T-helper 17 cell (primary cell): Measurements from ENCODE around the gene KRT25. TPM values are rescaled to one million over a fixed set of nuclear protein-coding genes. Genes with fewer than 3 reads are reported as not detected.

Experiments
- ATAC-seq: fragments of 150-1000 bp; cut with Tn5 transposase; 2 replicates; pipeline ENCODE4 v1.10.0; 2021; ENCODE audit warnings: mild to moderate bottlenecking, moderate library complexity
- DNase-seq, 3 donors: peaks; one replicate each; pipeline versions ENCODE4 v3.0.0 to v3.0.0-alpha.2; 2020 to 2021
- H3K9me3 ChIP-seq: one replicate; pipeline ENCODE4 v1.7.0; 2013; ENCODE audit warnings: low read length, mild to moderate bottlenecking; ENCODE audit not compliant: control insufficient read depth, poor library complexity, severe bottlenecking
- H3K27ac Mint-ChIP-seq: one replicate; pipeline ENCODE4 v1.8.0; 2022; ENCODE audit warnings: mild to moderate bottlenecking, moderate library complexity, mixed read lengths
- H3K27me3 Mint-ChIP-seq: one replicate; pipeline ENCODE4 v1.8.0; 2022; ENCODE audit warnings: mixed read lengths
- H3K36me3 Mint-ChIP-seq: one replicate; pipeline ENCODE4 v1.8.0; 2022; ENCODE audit warnings: low read depth, mixed read lengths
- H3K4me1 Mint-ChIP-seq: one replicate; pipeline ENCODE4 v1.8.0; 2022; ENCODE audit warnings: mild to moderate bottlenecking, mixed read lengths
- H3K4me3 Mint-ChIP-seq: one replicate; pipeline ENCODE4 v1.8.0; 2022; ENCODE audit warnings: mild to moderate bottlenecking, moderate library complexity, mixed read lengths
- total RNA-seq, 4 donors: library from RNA in 2 of 4; stranded (reverse) in 2 of 4; gene quantifications; one replicate each; pipeline ENCODE4 v1.2.3 and lab custom pipeline; 2022 to 2026

Gene KRT25
- total RNA-seq, 2 donors from 2014 or later, result not detected

GRCh38 chr17:40738553-40738952 lies 16.6 kb downstream of the KRT25 start:
- H3K27me3 Mint-ChIP-seq, result peaks cover 51% of the 10 kb centered on the region
- H3K9me3 ChIP-seq, result no peaks in the 10 kb centered on the region
- no peak overlapping the region for H3K27ac Mint-ChIP-seq
- no peak for DNase-seq
- no peaks in the 10 kb centered on the region for H3K4me1 Mint-ChIP-seq
- no peak overlapping the region for H3K4me3 Mint-ChIP-seq
- no peak for ATAC-seq
- H3K36me3 Mint-ChIP-seq, result peaks cover 3% of the 10 kb centered on the region

DNA sequence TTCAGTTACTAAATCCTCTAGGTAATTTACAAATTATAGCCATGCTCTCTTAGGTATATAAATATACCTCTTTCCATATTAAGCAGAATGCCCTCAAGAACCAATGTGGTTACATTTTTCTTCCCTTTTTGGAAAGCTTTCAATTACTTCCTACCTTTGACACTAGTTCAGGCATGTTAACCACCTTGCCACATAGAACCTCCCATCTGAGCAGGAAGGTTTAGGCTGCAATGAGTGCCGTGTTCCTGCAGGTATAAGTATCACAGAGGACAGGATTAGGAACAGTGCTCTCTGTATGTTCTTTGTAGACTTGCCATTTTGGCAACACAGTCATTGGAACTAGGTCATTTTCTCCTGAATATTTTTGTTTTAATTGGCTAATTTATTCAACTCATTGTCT lies 20.1 kb downstream of the KRT25 start:
- H3K27me3 Mint-ChIP-seq, result peaks cover 53% of the 10 kb centered on the region
- H3K9me3 ChIP-seq, result no peaks in the 10 kb centered on the region
- DNase-seq (no peak), ATAC-seq (no peak)
- H3K27ac Mint-ChIP-seq, result no peak overlapping the region
- no peak overlapping the region for H3K4me3 Mint-ChIP-seq
- H3K36me3 Mint-ChIP-seq, result peaks cover 3% of the 10 kb centered on the region
- no peaks in the 10 kb centered on the region for H3K4me1 Mint-ChIP-seq

DNA sequence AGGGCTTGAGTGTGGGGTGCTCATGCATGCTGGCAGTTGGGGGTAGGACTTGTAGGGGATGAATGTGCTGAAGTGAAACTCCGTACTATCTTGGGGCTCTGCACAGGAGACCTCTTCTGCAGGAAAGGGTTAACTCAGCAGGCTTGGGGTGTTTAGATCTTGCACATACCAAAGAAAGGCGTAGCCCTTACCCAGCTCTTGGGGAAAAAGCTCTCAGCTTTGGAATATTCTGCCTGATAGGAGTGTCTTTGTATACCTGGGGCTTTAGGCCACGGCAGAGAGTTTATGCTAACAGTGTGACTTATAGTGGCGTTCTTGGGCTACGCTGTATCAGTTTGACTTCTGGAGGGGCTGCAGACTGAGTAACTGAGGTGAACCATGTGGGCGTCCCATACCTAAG lies 21.1 kb downstream of the KRT25 start:
- peaks cover 49% of the 10 kb centered on the region for H3K27me3 Mint-ChIP-seq

GRCh38 chr17:40730970-40731369 lies 24.2 kb downstream of the KRT25 start:
- H3K9me3 ChIP-seq, result no peaks in the 10 kb centered on the region
- ATAC-seq (no peak), DNase-seq (no peak)
- Mint-ChIP-seq H3K27me3 (peaks cover 32% of the 10 kb centered on the region), H3K36me3 (peaks cover 2% of the 10 kb centered on the region), H3K27ac (no peak overlapping the region), H3K4me1 (no peaks in the 10 kb centered on the region), H3K4me3 (no peak overlapping the region)

More for the DNA sequence above, 21.1 kb downstream of the KRT25 start:
- no peak overlapping the region for H3K4me3 Mint-ChIP-seq
- H3K4me1 Mint-ChIP-seq, result no peaks in the 10 kb centered on the region
- H3K9me3 ChIP-seq, result no peaks in the 10 kb centered on the region
- ATAC-seq (no peak), DNase-seq (no peak)
- H3K27ac Mint-ChIP-seq, result no peak overlapping the region
- peaks cover 2% of the 10 kb centered on the region for H3K36me3 Mint-ChIP-seq

GRCh38 chr17:40727447-40728231 lies 27.5 kb downstream of the KRT25 start:
- peaks cover 6% of the 10 kb centered on the region for H3K36me3 Mint-ChIP-seq
- no peaks in the 10 kb centered on the region for H3K9me3 ChIP-seq
- DNase-seq, result no peak
- ATAC-seq, result no peak
- no peaks in the 10 kb centered on the region for H3K4me1 Mint-ChIP-seq
- no peak overlapping the region for H3K27ac Mint-ChIP-seq
- peaks cover 31% of the 10 kb centered on the region for H3K27me3 Mint-ChIP-seq
- H3K4me3 Mint-ChIP-seq, result no peak overlapping the region

GRCh38 chr17:40726919-40727318 lies 28.2 kb downstream of the KRT25 start:
- no peak for DNase-seq
- ATAC-seq, result peak; percentile 41
- Mint-ChIP-seq H3K4me3 (no peak overlapping the region), H3K36me3 (peaks cover 6% of the 10 kb centered on the region), H3K27me3 (peaks cover 35% of the 10 kb centered on the region), H3K4me1 (no peaks in the 10 kb centered on the region), H3K27ac (no peak overlapping the region)
- no peaks in the 10 kb centered on the region for H3K9me3 ChIP-seq

DNA sequence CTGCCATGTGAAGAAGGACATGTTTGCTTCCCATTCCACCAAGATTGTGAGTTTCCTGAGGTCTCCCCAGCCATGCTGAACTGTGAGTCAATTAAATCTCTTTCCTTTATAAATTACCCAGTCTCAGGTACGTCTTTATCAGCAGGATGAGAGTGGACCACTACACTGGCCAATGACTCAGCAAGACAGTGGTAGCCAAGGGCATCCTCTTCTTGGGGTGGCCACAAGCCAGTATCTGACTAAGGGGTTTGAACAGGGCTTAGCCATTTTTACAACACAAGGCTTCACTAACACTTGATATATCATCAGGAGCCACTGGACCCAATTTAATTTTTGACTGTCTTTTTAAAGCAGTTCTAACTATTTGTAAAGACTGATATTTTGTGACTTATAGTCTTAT lies 30.5 kb downstream of the KRT25 start:
- H3K4me1 Mint-ChIP-seq, result no peaks in the 10 kb centered on the region

DNA sequence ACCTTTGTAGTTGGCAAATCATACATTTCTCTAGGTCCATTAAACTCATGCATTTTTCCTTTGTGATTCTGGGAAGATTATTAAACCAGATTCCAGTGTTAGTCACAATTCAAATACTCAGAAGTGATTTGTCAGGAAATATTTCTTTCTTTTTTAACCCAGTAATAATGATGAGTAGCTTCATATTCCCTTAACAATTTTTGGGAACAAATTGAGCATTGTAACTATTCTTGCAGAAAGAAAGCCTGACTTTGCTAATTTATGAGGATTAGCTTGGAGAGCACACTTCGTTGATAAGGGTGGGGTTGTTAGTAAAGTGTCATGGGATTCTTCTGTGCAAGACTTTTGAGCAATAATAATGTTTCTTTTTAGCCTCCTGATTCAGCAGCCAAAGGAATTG lies 32.9 kb downstream of the KRT25 start:
- Mint-ChIP-seq H3K27ac (no peak overlapping the region), H3K4me3 (no peak overlapping the region), H3K27me3 (peaks cover 35% of the 10 kb centered on the region), H3K4me1 (no peaks in the 10 kb centered on the region), H3K36me3 (peaks cover 4% of the 10 kb centered on the region)
- no peak for ATAC-seq
- DNase-seq, result no peak
- H3K9me3 ChIP-seq, result no peaks in the 10 kb centered on the region

More for the DNA sequence above, 30.5 kb downstream of the KRT25 start:
- H3K4me3 Mint-ChIP-seq, result no peak overlapping the region
- DNase-seq, result no peak
- peaks cover 30% of the 10 kb centered on the region for H3K27me3 Mint-ChIP-seq
- H3K9me3 ChIP-seq, result no peaks in the 10 kb centered on the region
- no peak for ATAC-seq
- H3K36me3 Mint-ChIP-seq, result peaks cover 4% of the 10 kb centered on the region
- H3K27ac Mint-ChIP-seq, result no peak overlapping the region

- H3K27me3 Mint-ChIP-seq, result peaks cover 47% of the 10 kb centered on the region
- H3K4me3 Mint-ChIP-seq, result no peak overlapping the region
- ATAC-seq (no peak), DNase-seq (no peak)
- no peaks in the 10 kb centered on the region for H3K4me1 Mint-ChIP-seq
- H3K9me3 ChIP-seq, result no peaks in the 10 kb centered on the region
- H3K36me3 Mint-ChIP-seq, result peaks cover 4% of the 10 kb centered on the region
- no peak overlapping the region for H3K27ac Mint-ChIP-seq
These were observed 34.2 kb downstream of the KRT25 start for GRCh38 chr17:40720899-40721298.

DNA sequence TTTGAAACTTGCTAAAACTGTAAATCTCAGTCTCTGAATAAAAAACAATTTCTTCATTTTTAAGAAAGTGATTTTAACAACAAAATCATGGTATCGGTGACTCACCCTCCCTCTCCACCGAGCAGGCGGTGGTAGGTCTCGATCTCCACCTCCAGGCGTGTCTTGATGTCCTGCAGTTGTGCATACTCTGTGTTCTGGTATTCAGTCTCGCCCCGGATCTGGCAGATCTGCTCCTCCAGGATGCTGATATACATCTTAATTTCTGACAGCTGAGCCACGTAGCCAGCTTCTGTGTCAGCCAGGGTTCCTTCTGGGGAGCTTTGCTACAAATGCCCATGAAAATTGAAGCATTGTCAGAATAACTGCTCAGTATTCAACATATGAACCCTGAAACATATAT lies 36.2 kb downstream of the KRT25 start:
- Mint-ChIP-seq H3K27me3 (peaks cover 55% of the 10 kb centered on the region), H3K4me1 (no peaks in the 10 kb centered on the region), H3K36me3 (peaks cover 4% of the 10 kb centered on the region), H3K4me3 (no peak overlapping the region), H3K27ac (no peak overlapping the region)
- no peak for ATAC-seq
- DNase-seq, result no peak
- H3K9me3 ChIP-seq, result no peaks in the 10 kb centered on the region

- H3K9me3 ChIP-seq, result no peaks in the 10 kb centered on the region
- Mint-ChIP-seq H3K27me3 (peaks cover 47% of the 10 kb centered on the region), H3K36me3 (no peaks in the 10 kb centered on the region), H3K27ac (no peak overlapping the region), H3K4me1 (no peaks in the 10 kb centered on the region), H3K4me3 (no peak overlapping the region)
- DNase-seq (no peak), ATAC-seq (no peak)
These were observed 37.4 kb downstream of the KRT25 start for GRCh38 chr17:40717776-40718175.

- Mint-ChIP-seq H3K4me3 (no peak overlapping the region), H3K27me3 (peaks cover 39% of the 10 kb centered on the region)
- ATAC-seq, result no peak
These were observed 40.7 kb downstream of the KRT25 start for GRCh38 chr17:40714473-40714872.

DNA sequence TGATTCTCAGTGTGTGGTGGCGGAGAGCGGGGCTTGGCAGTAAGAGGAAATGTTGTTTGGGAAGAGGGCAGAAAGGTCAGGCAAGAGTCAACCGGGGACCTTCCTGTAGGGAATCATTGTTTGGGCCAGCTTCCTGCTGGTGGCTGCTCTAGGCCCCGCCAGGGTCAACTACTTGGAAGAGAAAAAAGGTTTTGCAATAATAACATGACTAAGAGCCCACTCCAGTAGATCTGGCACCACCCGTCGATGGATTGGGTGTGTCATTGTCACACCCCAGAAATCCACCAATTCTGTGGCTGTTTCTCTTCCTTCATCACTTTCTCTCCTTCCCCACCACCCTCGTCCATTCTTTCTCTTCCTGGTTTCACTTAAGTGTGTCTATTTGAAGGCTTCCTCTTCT lies 47.4 kb downstream of the KRT25 start:
- DNase-seq (no peak), ATAC-seq (no peak)
- Mint-ChIP-seq H3K27ac (no peak overlapping the region), H3K36me3 (no peaks in the 10 kb centered on the region), H3K4me1 (no peaks in the 10 kb centered on the region), H3K4me3 (no peak overlapping the region), H3K27me3 (peaks cover 50% of the 10 kb centered on the region)
- no peaks in the 10 kb centered on the region for H3K9me3 ChIP-seq

More at GRCh38 chr17:40714473-40714872, 40.7 kb downstream of the KRT25 start:
- no peak for DNase-seq
- Mint-ChIP-seq H3K36me3 (no peaks in the 10 kb centered on the region), H3K27ac (no peak overlapping the region), H3K4me1 (no peaks in the 10 kb centered on the region)
- H3K9me3 ChIP-seq, result no peaks in the 10 kb centered on the region

GRCh38 chr17:40705584-40705983 lies 49.5 kb downstream of the KRT25 start:
- no peak for DNase-seq
- Mint-ChIP-seq H3K27ac (no peak overlapping the region), H3K27me3 (peaks cover 50% of the 10 kb centered on the region), H3K4me3 (no peak overlapping the region), H3K4me1 (no peaks in the 10 kb centered on the region), H3K36me3 (no peaks in the 10 kb centered on the region)
- H3K9me3 ChIP-seq, result no peaks in the 10 kb centered on the region
- no peak for ATAC-seq
